ENCODE data around the gene APRT. TPM values are rescaled to one million over a fixed set of nuclear protein-coding genes. Genes with fewer than 3 reads are reported as not detected.

APRT gene
- total RNA-seq, 6 donors from 2014 or later, result 76.5 to 147 (median 124) TPM

- Histone ChIP-seq H3K27ac (no peak overlapping the region), H3K9me3 (no peaks in the 10 kb centered on the region), H3K36me3 (peaks cover 0 to 40% (median 29%) of the 10 kb centered on the region in 4 donors), H3K4me1 (peaks cover 0 to 2% (median 0%) of the 10 kb centered on the region in 4 donors), H3K4me3 (no peak overlapping the region), H3K27me3 (no peaks in the 10 kb centered on the region)
- ATAC-seq (ENCODE audit: low FRiP score in 2 of 2), result no peak
- peak in 1 of 2 donors; percentile 57 for DNase-seq
- WGBS, 2 donors, result 92 to 100% methylated on average over 3 to 12 of the region's 13 CpGs
- TF ChIP-seq EP300 (IDR thresholded peaks at IDR 0.05), result no peak
- TF ChIP-seq POLR2AphosphoS5 (IDR thresholded peaks at IDR 0.05), result no peak
- no peak for TF ChIP-seq CTCF (IDR thresholded peaks at IDR 0.05)
- no peak for TF ChIP-seq POLR2A (IDR thresholded peaks at IDR 0.05)
These were observed 22.9 kb upstream of the APRT start for GRCh38 chr16:88834670-88835069.

- no peak for ATAC-seq (ENCODE audit: low FRiP score in 2 of 2)
- H3K27ac ChIP-seq, result no peak overlapping the region
- peaks cover 0 to 39% (median 30%) of the 10 kb centered on the region in 4 donors for H3K36me3 ChIP-seq
- no peaks in the 10 kb centered on the region for H3K9me3 ChIP-seq
- H3K4me1 ChIP-seq, result peaks cover 0 to 3% (median 0%) of the 10 kb centered on the region in 4 donors
- TF ChIP-seq EP300 (IDR thresholded peaks at IDR 0.05), result no peak
- no peak for TF ChIP-seq POLR2AphosphoS5 (IDR thresholded peaks at IDR 0.05)
- TF ChIP-seq CTCF (IDR thresholded peaks at IDR 0.05), result no peak
- no peak for TF ChIP-seq POLR2A (IDR thresholded peaks at IDR 0.05)
- DNase-seq, result peak in 1 of 2 donors; percentile 55
- WGBS, 2 donors, result 93 to 97% methylated on average over 13 of the region's 13 CpGs
- no peak overlapping the region for H3K4me3 ChIP-seq
- no peaks in the 10 kb centered on the region for H3K27me3 ChIP-seq
These were observed 21.4 kb upstream of the APRT start for GRCh38 chr16:88833086-88833485.

- Histone ChIP-seq H3K4me3 (no peak overlapping the region), H3K4me1 (peaks cover 0 to 3% (median 0%) of the 10 kb centered on the region in 4 donors), H3K27me3 (no peaks in the 10 kb centered on the region), H3K36me3 (peaks cover 0 to 40% (median 31%) of the 10 kb centered on the region in 4 donors), H3K9me3 (no peaks in the 10 kb centered on the region), H3K27ac (no peak overlapping the region)
- ATAC-seq (ENCODE audit: low FRiP score in 2 of 2) (no peak), DNase-seq (peak in 1 of 2 donors; percentile 46)
- WGBS, 2 donors, result 88 to 92% methylated on average over 10 to 13 of the region's 13 CpGs
- TF ChIP-seq EP300 (IDR thresholded peaks at IDR 0.05) (no peak), CTCF (IDR thresholded peaks at IDR 0.05) (no peak), POLR2AphosphoS5 (IDR thresholded peaks at IDR 0.05) (no peak), POLR2A (IDR thresholded peaks at IDR 0.05) (no peak)
These were observed 20.1 kb upstream of the APRT start for GRCh38 chr16:88831838-88832237.

GRCh38 chr16:88830783-88831182, 19.1 kb upstream of the APRT start:
- no peak overlapping the region for H3K4me3 ChIP-seq
- 80 to 92% methylated on average over 9 to 14 of the region's 14 CpGs for WGBS, 2 donors
- DNase-seq (no peak), ATAC-seq (ENCODE audit: low FRiP score in 2 of 2) (no peak)
- no peaks in the 10 kb centered on the region for H3K27me3 ChIP-seq
- TF ChIP-seq CTCF (IDR thresholded peaks at IDR 0.05) (no peak), POLR2A (IDR thresholded peaks at IDR 0.05) (no peak), EP300 (IDR thresholded peaks at IDR 0.05) (no peak), POLR2AphosphoS5 (IDR thresholded peaks at IDR 0.05) (no peak)
- H3K27ac ChIP-seq, result peak overlapping the region in 2 of 4 donors; percentile 36 to 46
- H3K36me3 ChIP-seq, result peaks cover 0 to 50% (median 31%) of the 10 kb centered on the region in 4 donors
- peaks cover 0 to 3% (median 0%) of the 10 kb centered on the region in 4 donors for H3K4me1 ChIP-seq
- no peaks in the 10 kb centered on the region for H3K9me3 ChIP-seq

GRCh38 chr16:88830258-88830657, 18.5 kb upstream of the APRT start:
- peaks cover 0 to 3% (median 0%) of the 10 kb centered on the region in 4 donors for H3K4me1 ChIP-seq
- peak overlapping the region in 2 of 4 donors; percentile 36 to 46 for H3K27ac ChIP-seq
- ATAC-seq (ENCODE audit: low FRiP score in 2 of 2) (no peak), DNase-seq (peak in 1 of 2 donors; percentile 23)
- H3K27me3 ChIP-seq, result no peaks in the 10 kb centered on the region
- no peaks in the 10 kb centered on the region for H3K9me3 ChIP-seq
- peaks cover 0 to 55% (median 28%) of the 10 kb centered on the region in 4 donors for H3K36me3 ChIP-seq
- 55 to 79% methylated on average over 10 to 11 of the region's 11 CpGs for WGBS, 2 donors
- no peak overlapping the region for H3K4me3 ChIP-seq
- TF ChIP-seq POLR2A (IDR thresholded peaks at IDR 0.05) (no peak), POLR2AphosphoS5 (IDR thresholded peaks at IDR 0.05) (peak in 1 of 2 donors; percentile 77), CTCF (IDR thresholded peaks at IDR 0.05) (no peak), EP300 (IDR thresholded peaks at IDR 0.05) (peak in 1 of 4 donors; percentile 20)
